Measurements from ENCODE around the gene NMUR1.

- TF ChIP-seq, protein P1, sequence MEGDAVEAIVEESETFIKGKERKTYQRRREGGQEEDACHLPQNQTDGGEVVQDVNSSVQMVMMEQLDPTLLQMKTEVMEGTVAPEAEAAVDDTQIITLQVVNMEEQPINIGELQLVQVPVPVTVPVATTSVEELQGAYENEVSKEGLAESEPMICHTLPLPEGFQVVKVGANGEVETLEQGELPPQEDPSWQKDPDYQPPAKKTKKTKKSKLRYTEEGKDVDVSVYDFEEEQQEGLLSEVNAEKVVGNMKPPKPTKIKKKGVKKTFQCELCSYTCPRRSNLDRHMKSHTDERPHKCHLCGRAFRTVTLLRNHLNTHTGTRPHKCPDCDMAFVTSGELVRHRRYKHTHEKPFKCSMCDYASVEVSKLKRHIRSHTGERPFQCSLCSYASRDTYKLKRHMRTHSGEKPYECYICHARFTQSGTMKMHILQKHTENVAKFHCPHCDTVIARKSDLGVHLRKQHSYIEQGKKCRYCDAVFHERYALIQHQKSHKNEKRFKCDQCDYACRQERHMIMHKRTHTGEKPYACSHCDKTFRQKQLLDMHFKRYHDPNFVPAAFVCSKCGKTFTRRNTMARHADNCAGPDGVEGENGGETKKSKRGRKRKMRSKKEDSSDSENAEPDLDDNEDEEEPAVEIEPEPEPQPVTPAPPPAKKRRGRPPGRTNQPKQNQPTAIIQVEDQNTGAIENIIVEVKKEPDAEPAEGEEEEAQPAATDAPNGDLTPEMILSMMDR (IDR thresholded peaks at IDR 0.05), result no peak
- TF ChIP-seq POLR2A (IDR thresholded peaks at IDR 0.05) (no peak), EP300 (IDR thresholded peaks at IDR 0.05) (no peak)
Measured at GRCh38 chr2:231526341-231527090, 3.7 kb downstream of the NMUR1 start.

Data from tibial nerve (tissue), 4 donors.